ENCODE results near the gene AQP12B.

AQP12B gene

GRCh38 chr2:240632306-240632721 is 50.4 kb downstream of the AQP12B start:
- DNase-seq (ENCODE audit: low spot score): no peak

DNA sequence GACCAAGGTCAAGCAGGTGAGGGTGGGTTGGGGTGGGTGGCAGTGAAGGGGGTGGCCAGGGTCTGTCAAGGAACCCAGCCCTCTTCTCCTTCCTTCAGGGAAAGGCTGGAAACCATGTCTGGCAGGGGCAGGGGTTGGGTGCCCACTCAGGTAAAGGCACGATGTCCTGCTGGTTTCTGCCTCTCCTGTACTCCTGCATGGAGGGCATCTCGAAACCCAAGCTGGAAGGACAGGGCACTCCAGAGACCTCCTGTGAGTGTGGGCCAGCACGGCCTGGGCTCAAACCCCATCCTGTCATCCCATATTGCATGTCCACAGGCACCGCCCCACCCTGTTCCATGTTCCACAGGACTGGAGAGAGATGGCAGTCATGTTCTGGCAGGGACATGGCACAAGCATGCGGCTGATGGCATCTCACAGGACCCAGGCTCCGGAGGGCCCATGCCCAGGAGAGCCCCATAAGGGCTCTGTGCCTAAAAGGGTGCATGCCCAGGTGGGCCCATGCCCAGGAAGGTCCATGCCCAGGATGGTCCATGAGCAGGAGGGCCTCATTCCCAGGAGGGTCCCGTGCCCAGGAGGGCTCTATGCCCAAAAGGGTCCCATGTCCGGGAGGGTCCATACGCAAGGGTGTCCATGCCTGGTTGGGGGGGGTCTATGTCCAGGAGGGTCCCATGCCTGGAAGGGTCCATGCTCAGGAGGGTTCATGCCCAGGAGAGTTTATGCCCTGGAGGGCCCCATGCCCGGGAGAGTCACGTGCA is 51.0 kb downstream of the AQP12B start:
- DNase-seq (ENCODE audit: low spot score): no peak

GRCh38 chr2:240630771-240631547 is 51.7 kb downstream of the AQP12B start:
- DNase-seq (ENCODE audit: low spot score): no peak

DNA sequence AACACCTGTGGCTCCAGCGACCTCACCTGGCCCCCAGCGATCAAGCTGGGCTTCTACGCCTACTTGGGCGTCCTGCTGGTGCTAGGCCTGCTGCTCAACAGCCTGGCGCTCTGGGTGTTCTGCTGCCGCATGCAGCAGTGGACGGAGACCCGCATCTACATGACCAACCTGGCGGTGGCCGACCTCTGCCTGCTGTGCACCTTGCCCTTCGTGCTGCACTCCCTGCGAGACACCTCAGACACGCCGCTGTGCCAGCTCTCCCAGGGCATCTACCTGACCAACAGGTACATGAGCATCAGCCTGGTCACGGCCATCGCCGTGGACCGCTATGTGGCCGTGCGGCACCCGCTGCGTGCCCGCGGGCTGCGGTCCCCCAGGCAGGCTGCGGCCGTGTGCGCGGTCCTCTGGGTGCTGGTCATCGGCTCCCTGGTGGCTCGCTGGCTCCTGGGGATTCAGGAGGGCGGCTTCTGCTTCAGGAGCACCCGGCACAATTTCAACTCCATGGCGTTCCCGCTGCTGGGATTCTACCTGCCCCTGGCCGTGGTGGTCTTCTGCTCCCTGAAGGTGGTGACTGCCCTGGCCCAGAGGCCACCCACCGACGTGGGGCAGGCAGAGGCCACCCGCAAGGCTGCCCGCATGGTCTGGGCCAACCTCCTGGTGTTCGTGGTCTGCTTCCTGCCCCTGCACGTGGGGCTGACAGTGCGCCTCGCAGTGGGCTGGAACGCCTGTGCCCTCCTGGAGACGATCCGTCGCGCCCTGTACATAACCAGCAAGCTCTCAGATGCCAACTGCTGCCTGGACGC is 52.5 kb downstream of the AQP12B start:
- no peak for DNase-seq (ENCODE audit: low spot score)

DNA sequence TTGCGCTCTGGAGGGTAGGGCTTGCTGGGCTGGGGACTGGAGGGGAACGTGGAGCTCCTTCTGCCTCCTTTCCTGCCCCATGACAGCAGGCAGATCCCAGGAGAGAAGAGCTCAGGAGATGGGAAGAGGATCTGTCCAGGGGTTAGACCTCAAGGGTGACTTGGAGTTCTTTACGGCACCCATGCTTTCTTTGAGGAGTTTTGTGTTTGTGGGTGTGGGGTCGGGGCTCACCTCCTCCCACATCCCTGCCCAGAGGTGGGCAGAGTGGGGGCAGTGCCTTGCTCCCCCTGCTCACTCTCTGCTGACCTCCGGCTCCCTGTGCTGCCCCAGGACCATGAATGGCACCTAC is 53.1 kb downstream of the AQP12B start:
- no peak for DNase-seq (ENCODE audit: low spot score)

DNA sequence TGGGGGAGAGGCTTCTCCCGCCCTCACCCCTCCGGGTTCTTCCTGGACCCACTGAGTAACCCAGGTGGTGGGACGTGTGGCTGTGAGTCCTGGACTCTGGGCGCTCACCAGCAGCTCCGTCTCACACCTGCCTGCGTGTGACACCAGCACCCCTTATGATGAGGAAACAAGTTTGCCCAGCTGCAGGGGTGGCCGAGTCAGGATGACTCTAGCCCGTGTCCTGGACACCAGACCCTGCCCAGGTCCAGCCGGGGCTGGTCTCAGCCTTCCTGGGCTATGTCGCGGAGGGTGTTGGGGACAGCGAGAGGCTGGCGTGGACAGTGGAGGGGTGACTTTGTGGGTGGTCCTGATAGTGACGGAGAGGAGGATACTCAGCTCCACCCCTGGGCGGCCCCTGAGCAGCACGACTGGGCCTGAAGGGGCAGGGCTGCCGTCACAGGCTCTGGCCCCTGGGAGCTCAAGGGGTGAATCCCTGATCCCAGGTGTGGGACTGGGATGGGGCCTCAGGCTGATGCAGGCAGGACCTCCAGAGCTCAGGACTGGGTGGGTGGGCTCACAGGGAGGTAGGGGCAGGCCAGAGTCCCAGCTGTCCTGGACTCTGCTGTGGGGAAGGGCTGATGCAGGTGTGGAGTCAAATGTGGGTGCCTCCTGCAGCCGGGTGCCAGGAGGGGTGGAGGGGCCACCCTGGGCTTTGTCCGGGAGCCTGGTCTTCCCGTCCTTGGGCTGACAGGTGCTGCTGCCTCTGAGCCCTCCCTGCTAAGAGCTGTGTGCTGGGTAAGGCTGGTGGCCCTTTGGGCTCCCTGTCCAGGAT is 53.7 kb downstream of the AQP12B start:
- DNase-seq (ENCODE audit: low spot score): no peak

- no peak for DNase-seq (ENCODE audit: low spot score)
Observed at GRCh38 chr2:240628507-240628807, 54.2 kb downstream of the AQP12B start.

DNA sequence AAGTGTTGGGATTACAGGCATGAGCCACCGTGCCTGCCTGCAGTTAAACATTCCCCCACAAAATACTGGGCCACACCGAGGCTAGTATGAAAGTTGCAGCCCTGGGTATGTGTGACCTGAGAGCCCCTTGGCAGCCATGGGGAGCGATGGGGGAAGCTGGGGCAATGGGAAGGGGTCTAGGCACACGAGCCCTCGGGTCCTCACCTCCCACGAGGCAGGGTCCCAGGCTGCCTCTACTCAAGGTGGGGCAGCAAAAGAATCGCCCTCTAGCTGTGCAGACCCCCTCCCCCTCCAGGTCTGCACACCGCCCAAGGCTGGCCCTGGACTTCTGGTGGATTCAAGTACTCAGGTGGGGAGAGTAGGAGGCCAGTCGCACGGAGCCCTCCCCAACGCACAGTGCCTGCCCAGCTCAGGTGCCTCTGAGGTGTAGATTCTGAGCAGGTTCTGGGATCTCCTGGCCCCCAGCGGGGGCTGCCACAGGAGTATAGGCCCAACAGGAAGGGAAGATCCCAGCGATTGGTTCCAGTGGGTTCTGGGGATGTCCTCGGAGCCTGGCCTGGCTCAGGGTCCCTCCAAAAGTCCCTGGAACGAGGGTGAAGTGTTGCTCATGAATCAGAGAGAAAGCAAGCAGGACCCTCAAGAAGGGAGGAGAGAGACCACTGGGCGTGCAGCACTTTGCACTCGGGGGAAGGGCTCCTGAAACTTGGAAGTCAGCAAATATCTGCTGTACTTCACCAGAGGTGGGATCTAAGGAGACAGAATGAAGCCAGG is 54.8 kb downstream of the AQP12B start:
- DNase-seq (ENCODE audit: low spot score): no peak

GRCh38 chr2:240626531-240627300 is 56.0 kb downstream of the AQP12B start:
- DNase-seq (ENCODE audit: low spot score): no peak
